Activated CD4-positive, alpha-beta memory T cell treated with anti-CD3 and anti-CD28 coated beads for 36 hours (primary cell): Measurements from ENCODE around the gene SOCS2. TPM values are rescaled to one million over a fixed set of nuclear protein-coding genes. Genes with fewer than 3 reads are reported as not detected.
A peak's percentile ranks its signal among the peaks of the same experiment; 100 is the strongest.

ENCODE experiments used
- CTCF ChIA-PET: fragments of 350-600 bp; sonication (Branson Sonifier 250); formaldehyde crosslinking; loops from one replicate; lab custom pipeline; 2021; ENCODE audit warnings: antibody characterized with exemption, inconsistent platforms; lab: Charles Lee
- POLR2A ChIA-PET: fragments of 350-600 bp; sonication (Branson Sonifier 250); formaldehyde crosslinking; loops from one replicate; lab custom pipeline; 2021; ENCODE audit warnings: antibody characterized with exemption; lab: Charles Lee
- DNase-seq: peaks from one replicate; pipeline ENCODE4 v3.0.0-alpha.2; 2020
- H3K27ac Mint-ChIP-seq: one replicate; pipeline ENCODE4 v1.8.0; 2021; ENCODE audit warnings: mixed read lengths
- H3K27me3 Mint-ChIP-seq: one replicate; pipeline ENCODE4 v1.8.0; 2021; ENCODE audit warnings: mixed read lengths
- H3K36me3 Mint-ChIP-seq: one replicate; pipeline ENCODE4 v1.8.0; 2021; ENCODE audit warnings: mixed read lengths
- H3K4me1 Mint-ChIP-seq: one replicate; pipeline ENCODE4 v1.8.0; 2021; ENCODE audit warnings: low read depth, mixed read lengths
- H3K4me3 Mint-ChIP-seq: one replicate; pipeline ENCODE4 v1.8.0; 2021; ENCODE audit warnings: mild to moderate bottlenecking, mixed read lengths
- H3K9me3 Mint-ChIP-seq: one replicate; pipeline ENCODE4 v1.8.0; 2021; ENCODE audit warnings: mixed read lengths
- intact Hi-C: fragments of 100-400 bp; cut with micrococcal nuclease; formaldehyde crosslinking; loops from one replicate; pipeline ENCODE4 v1.15.1; 2023
- total RNA-seq, 2 experiments: library from RNA; stranded (reverse); gene quantifications; one replicate each; pipeline ENCODE4 v1.2.3, GENCODE V29; 2021

SOCS2 gene
- total RNA-seq, 2 experiments from 2014 or later: 22.9 to 23.1 TPM

DNA sequence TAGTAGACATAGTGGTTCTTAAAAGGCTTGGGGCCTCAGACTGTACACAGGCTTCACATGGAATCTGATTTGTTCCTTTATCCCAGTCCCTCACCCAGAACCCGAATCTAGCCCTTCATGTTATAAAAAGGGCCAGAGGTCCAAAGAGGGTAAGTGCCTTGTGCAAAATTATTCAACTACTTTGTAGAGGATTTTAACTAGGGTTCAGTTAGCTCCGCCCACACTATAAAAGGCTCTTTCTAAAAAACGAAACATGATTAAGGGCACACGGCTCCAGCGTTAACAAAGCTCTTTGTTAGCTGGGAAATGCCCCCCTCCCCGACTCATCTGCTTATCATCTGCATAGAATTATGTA, 3.2 kb upstream of the SOCS2 start:
- Mint-ChIP-seq H3K27ac (peak overlapping the region; percentile 84), H3K9me3 (no peaks in the 10 kb centered on the region), H3K36me3 (peaks cover 11% of the 10 kb centered on the region), H3K27me3 (peaks cover 14% of the 10 kb centered on the region), H3K4me1 (peaks cover 20% of the 10 kb centered on the region), H3K4me3 (peak overlapping the region; percentile 83)
- DNase-seq: no peak
- intact Hi-C loops: loop anchor here (1.0 to 2.0 kb wide), 4 partner anchors 66 to 532 kb away; no protein-coding TSS in a partner anchor
- POLR2A ChIA-PET: interaction anchor here (1.8 to 2.5 kb wide), 2 partner anchors 173 to 532 kb away, joined by 4 to 16 read pairs; no protein-coding TSS in a partner anchor
- CTCF ChIA-PET: interaction anchor here (0.6 to 10.6 kb wide), 22 partner anchors 12 to 582 kb away, joined by 3 to 190 read pairs (median 4); no protein-coding TSS in a partner anchor

DNA sequence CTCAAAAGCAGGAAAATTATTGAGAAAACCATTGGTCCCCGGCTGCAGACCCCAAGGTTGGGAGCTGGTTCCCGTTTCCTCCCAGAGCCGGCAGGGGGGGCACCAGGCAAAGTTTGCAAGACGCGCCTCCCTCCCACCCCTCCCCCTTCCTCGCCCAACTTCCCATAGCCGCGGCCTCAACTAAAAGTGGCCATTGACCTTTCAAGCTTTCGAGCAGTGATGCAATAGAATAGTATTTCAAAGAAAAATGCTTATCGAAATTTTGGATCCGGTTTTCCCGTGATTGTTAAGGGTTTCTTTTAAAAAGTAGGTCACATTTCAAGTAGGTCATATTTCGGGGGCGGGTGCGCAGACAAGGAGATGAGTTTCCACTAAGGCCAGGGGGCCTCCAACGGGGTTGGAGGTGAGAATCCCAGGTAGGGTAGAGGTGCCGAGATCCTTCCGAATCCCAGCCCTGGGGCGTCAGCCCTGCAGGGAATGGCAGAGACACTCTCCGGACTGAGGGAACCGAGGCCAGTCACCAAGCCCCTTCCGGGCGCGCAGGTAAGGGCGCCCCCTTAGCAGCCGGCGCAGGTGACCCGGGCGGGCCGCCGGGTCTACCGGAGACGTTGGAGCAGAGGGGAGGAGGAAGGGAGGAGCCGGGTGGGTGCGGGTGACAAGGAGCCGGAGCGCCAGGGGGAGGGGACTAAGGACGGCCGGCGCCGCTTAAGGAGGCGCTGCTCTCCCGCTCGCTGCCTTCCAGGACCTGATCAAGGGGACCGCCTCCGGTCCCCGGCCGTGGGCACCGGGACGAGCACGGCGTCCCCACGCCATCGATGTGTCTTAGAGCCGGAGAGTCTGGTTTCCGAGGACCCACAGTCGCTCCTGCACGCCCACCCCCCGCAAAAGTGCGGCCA, 2.6 kb upstream of the SOCS2 start:
- DNase-seq: peak; percentile 86
- intact Hi-C loops: loop anchor here (1.0 to 5.0 kb wide), 10 partner anchors 21 to 578 kb away; partner anchors contain the start of genes CRADD and PLXNC1
- Mint-ChIP-seq H3K4me3 (peak overlapping the region; percentile 83), H3K4me1 (peaks cover 24% of the 10 kb centered on the region), H3K27ac (peak overlapping the region; percentile 84), H3K27me3 (peaks cover 14% of the 10 kb centered on the region), H3K9me3 (no peaks in the 10 kb centered on the region), H3K36me3 (peaks cover 15% of the 10 kb centered on the region)
- ChIA-PET CTCF (interaction anchor here (0.6 to 10.6 kb wide), 24 partner anchors 12 to 583 kb away, joined by 3 to 190 read pairs (median 4); no protein-coding TSS in a partner anchor), POLR2A (interaction anchor here (0.6 to 2.5 kb wide), 6 partner anchors 21 to 532 kb away, joined by 3 to 16 read pairs (median 4); no protein-coding TSS in a partner anchor)

DNA sequence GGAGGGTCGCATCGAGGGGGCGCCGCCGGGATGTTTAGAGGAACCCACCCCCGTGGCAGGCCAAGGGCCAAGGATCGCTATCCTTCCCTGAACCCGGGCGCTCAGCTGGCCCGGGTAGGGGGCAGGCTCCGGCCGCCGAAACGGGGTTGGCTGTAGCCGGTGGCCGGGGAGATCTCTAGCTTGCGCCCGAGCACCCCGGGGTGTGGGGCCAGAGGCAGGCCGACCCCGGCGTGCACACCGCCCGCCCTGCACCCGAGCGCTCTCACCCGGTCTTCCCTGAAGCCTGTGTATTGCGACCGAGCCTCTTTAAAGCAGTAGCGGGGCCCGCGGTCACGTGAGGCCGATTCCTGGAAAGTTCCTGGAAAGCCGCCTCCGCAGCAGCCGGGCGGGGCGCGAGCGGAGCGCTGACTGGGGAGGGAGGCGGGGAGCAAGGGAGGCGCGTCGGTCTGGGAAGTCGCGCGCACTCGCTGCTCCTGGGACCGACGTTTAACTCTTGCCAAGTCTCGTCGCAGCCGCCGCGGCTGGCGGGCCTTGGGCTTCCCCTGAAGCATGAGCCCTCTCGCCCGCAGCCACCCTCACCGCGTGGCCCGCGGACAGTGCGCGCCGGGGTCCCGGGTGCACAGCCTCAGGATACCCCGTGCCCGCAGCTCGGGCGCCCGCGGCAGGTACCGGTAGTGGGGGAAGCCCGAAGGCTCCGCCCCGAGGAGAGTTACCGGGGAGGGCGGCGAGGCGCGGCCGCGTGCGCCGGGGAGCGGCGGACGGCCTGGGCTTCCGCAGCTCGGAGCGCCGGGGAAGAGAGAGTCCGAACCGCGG, 1.7 kb upstream of the SOCS2 start:
- CTCF ChIA-PET: interaction anchor here (0.7 to 10.6 kb wide), 4 partner anchors 67 to 530 kb away, joined by 3 to 190 read pairs (median 18); no protein-coding TSS in a partner anchor
- Mint-ChIP-seq H3K4me1 (peaks cover 25% of the 10 kb centered on the region), H3K27me3 (peaks cover 14% of the 10 kb centered on the region), H3K36me3 (peaks cover 17% of the 10 kb centered on the region), H3K4me3 (peak overlapping the region; percentile 83), H3K27ac (peak overlapping the region; percentile 84), H3K9me3 (no peaks in the 10 kb centered on the region)
- intact Hi-C loops: loop anchor here (1.0 to 5.0 kb wide), 8 partner anchors 20 to 641 kb away; partner anchors contain the start of genes CRADD, EEA1 and PLXNC1
- POLR2A ChIA-PET: interaction anchor here (0.6 to 2.5 kb wide), 6 partner anchors 11 to 531 kb away, joined by 3 to 16 read pairs (median 4); no protein-coding TSS in a partner anchor
- peak; percentile 96 for DNase-seq

DNA sequence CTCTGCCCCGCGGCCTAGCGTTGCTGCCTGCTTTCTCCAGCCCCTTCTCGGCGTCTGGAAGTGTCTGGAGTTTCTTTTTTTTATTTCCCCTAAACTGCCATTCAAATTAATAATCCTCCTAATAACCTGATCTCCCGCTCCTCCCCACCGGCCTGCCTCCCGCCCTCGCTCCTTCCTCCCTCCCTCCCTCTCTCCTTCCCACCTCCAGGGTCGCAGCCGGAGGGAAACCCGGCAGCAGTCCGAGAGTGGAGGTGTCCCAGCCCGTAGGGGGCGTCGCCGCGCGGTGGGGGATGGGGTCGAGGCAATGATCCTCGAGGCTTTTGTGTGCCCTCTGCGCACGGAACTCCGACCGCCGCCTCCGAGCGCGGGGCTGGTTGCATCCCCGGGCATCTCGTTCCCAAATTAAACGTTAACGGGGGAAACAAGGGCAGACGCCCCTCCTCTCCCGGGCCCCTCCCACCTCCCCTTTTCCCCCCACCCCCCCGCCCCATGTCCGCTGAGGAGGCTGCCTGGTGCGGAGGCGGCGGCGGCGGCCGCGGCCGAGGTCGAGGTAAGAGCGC, 1.0 kb upstream of the SOCS2 start:
- Mint-ChIP-seq H3K4me1 (peaks cover 25% of the 10 kb centered on the region), H3K36me3 (peaks cover 17% of the 10 kb centered on the region), H3K9me3 (no peaks in the 10 kb centered on the region), H3K27me3 (peaks cover 14% of the 10 kb centered on the region), H3K4me3 (peak overlapping the region; percentile 83), H3K27ac (peak overlapping the region; percentile 70)
- CTCF ChIA-PET: interaction anchor here (1.3 to 10.6 kb wide), 3 partner anchors 68 to 530 kb away, joined by 6 to 190 read pairs (median 22); no protein-coding TSS in a partner anchor
- POLR2A ChIA-PET: interaction anchor here (1.3 to 2.5 kb wide), 6 partner anchors 10 to 531 kb away, joined by 3 to 16 read pairs (median 5); no protein-coding TSS in a partner anchor
- intact Hi-C loops: loop anchor here (1.0 to 5.0 kb wide), 5 partner anchors 19 to 642 kb away; partner anchors contain the start of gene EEA1
- peak; percentile 79 for DNase-seq

DNA sequence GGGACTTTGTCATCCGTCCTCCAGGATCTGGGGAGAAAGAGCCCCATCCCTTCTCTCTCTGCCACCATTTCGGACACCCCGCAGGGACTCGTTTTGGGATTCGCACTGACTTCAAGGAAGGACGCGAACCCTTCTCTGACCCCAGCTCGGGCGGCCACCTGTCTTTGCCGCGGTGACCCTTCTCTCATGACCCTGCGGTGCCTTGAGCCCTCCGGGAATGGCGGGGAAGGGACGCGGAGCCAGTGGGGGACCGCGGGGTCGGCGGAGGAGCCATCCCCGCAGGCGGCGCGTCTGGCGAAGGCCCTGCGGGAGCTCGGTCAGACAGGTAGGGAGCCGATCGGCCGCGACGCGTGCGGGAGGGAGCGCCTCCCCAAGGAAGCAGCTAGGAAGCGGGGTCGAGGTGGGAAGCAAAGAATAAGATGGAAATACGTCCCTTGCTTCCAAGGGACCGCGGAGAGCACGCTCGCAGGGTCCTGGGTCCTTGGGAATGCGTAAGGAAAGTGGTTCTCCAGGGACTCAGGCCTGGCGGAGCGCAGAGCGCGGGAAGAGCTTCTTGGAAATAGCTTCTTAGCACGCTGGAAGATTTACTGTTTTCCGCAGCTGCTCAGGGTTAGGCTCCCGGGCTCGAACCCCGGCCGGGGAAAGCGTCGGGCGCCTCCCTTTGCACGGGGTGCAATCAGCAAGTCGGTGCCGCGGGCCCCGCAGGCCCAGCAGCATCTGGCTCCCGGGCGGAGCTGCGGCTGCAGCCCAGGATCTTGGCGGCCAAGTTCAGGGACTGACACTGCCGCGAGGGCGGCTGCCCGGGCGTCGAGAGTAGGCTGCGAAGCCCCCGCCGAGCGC, 457 bp downstream of the SOCS2 start:
- Mint-ChIP-seq H3K9me3 (no peaks in the 10 kb centered on the region), H3K4me1 (peaks cover 34% of the 10 kb centered on the region), H3K4me3 (peak overlapping the region; percentile 90), H3K27me3 (peaks cover 14% of the 10 kb centered on the region), H3K36me3 (peaks cover 24% of the 10 kb centered on the region), H3K27ac (peak overlapping the region; percentile 87)
- intact Hi-C loops: loop anchor here (5.0 kb wide), 1 partner anchor 186 kb away; no protein-coding TSS in a partner anchor
- ChIA-PET POLR2A (interaction anchor here (0.6 to 2.0 kb wide), 5 partner anchors 8 to 529 kb away, joined by 3 to 7 read pairs (median 4); no protein-coding TSS in a partner anchor), CTCF (interaction anchor here (0.6 to 10.6 kb wide), 8 partner anchors 14 to 528 kb away, joined by 3 to 190 read pairs (median 5); no protein-coding TSS in a partner anchor)
- DNase-seq: peak; percentile 45

DNA sequence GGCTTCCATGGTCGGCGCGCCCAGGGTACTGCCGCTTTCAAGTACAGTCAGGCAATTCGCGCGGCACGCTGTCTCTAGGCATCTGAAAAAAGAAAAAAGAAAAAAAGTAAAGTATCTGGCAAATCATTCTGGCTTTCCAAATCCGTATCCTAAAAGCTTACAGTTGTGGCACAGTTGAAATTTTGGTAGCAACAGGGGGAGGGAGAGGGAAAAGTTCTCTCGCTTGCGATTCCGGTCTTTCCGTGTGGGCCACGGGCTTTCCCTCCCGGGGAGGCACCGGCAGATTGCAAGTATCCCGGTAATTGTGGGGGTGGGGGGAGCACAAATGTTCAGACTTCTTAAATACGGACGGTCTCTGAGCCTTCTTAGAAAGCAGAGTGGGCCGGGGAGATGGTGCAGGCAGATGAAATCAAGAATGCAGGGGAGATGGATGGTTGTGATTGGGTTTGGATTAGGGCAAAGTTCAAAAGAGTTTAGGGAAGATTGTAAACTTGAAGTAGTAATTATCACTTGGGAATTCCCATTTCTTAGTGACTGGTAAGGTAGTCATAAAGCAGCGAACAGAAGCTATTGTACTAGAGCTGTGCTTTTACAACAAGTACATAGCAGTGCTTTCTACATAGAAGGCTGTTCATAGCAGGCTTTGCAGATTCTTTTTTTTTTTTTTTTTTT, 1.2 kb downstream of the SOCS2 start:
- intact Hi-C loops: loop anchor here (5.0 kb wide), 1 partner anchor 186 kb away; no protein-coding TSS in a partner anchor
- Mint-ChIP-seq H3K36me3 (peaks cover 26% of the 10 kb centered on the region), H3K9me3 (no peaks in the 10 kb centered on the region), H3K27ac (peak overlapping the region; percentile 1), H3K4me1 (peaks cover 31% of the 10 kb centered on the region), H3K4me3 (peak overlapping the region; percentile 90), H3K27me3 (peaks cover 14% of the 10 kb centered on the region)
- peak; percentile 32 for DNase-seq
- CTCF ChIA-PET: interaction anchor here (1.0 to 10.6 kb wide), 6 partner anchors 9 to 528 kb away, joined by 3 to 190 read pairs (median 4); no protein-coding TSS in a partner anchor
- POLR2A ChIA-PET: interaction anchor here (0.7 to 1.4 kb wide), 2 partner anchors 17 to 18 kb away, joined by 3 read pairs; no protein-coding TSS in a partner anchor

DNA sequence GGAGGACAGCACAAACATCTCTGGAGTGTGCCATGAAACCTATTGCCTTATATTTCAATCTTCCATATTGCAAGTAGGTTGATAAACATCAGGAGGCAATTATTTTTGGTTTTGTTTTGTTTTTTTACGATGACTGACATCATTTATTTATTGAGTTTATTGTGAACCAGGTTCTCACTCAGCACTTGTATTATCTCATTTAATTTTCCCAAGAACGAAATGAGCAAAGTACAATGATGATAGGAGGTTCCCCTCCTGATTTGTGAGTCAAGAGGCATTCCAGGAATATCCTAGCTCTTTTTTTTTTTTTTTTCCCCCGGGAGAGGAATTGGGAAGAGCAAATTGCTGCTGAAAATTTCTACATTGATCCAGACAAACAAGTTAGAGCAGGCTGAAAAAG, 4.7 kb downstream of the SOCS2 start:
- Mint-ChIP-seq H3K36me3 (peaks cover 42% of the 10 kb centered on the region), H3K9me3 (no peaks in the 10 kb centered on the region), H3K4me1 (peaks cover 32% of the 10 kb centered on the region), H3K27me3 (peaks cover 13% of the 10 kb centered on the region), H3K27ac (no peak overlapping the region), H3K4me3 (no peak overlapping the region)
- ChIA-PET CTCF (interaction anchor here (10.6 kb wide), 1 partner anchor 524 kb away, joined by 190 read pairs; no protein-coding TSS in a partner anchor), POLR2A (no interaction called here)
- DNase-seq: no peak
- intact Hi-C loops: no loop called here

DNA sequence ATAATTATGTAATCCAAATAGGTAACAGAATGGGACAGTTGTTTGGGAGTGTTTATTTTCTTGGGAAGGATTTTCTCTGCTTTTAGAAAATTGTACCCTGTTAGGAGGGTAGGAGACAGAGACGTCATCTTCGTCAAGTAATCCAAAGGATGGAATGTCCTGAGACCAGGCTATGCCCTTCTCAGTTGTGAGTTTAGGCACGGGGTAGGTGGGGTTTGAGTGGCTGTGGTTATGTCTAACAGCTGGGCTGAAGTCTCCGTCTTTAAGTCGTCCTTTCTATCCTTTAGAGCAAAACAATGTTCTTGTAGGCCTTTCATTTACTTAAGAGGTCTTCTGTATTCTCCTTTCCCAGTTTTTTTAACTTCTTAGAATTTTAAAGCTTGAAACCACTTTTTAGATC, 5.7 kb downstream of the SOCS2 start:
- H3K4me3 Mint-ChIP-seq: no peak overlapping the region
- H3K4me1 Mint-ChIP-seq: peaks cover 24% of the 10 kb centered on the region
- peaks cover 38% of the 10 kb centered on the region for H3K36me3 Mint-ChIP-seq
- no peak for DNase-seq
- CTCF ChIA-PET: no interaction called here
- POLR2A ChIA-PET: no interaction called here
- no peak overlapping the region for H3K27ac Mint-ChIP-seq
- peaks cover 5% of the 10 kb centered on the region for H3K27me3 Mint-ChIP-seq
- intact Hi-C loops: no loop called here
- no peaks in the 10 kb centered on the region for H3K9me3 Mint-ChIP-seq

DNA sequence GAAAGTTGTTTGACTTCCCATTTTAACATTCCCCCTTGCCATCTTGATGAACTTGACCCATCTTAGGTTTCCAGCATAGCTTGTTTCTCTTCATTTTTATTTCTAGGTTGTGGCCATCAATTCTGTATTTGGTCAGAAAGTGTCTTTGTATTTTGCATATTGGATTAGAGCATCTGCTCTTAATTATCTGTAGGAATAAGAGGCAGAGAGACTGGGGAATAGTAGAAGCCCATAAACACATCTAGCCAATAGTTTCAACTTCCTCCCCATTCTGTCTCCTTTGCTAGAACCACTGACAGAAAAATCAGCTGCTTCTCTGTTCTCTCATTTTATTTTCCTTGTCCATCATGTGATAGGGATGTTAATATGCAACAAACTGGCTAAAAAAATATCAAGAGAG, 8.2 kb downstream of the SOCS2 start:
- Mint-ChIP-seq H3K4me3 (no peak overlapping the region), H3K27ac (no peak overlapping the region), H3K4me1 (peaks cover 13% of the 10 kb centered on the region), H3K9me3 (no peaks in the 10 kb centered on the region), H3K27me3 (no peaks in the 10 kb centered on the region), H3K36me3 (peaks cover 26% of the 10 kb centered on the region)
- ChIA-PET CTCF (interaction anchor here (0.6 to 1.1 kb wide), 2 partner anchors 521 to 873 kb away, joined by 3 to 6 read pairs; no protein-coding TSS in a partner anchor), POLR2A (interaction anchor here (1.3 kb wide), 1 partner anchor 9 kb away, joined by 7 read pairs; the partner anchor contains the start of gene SOCS2)
- intact Hi-C loops: no loop called here
- DNase-seq: no peak
